Measurements from ENCODE around the gene TMEM132D.

The TMEM132D gene

DNA sequence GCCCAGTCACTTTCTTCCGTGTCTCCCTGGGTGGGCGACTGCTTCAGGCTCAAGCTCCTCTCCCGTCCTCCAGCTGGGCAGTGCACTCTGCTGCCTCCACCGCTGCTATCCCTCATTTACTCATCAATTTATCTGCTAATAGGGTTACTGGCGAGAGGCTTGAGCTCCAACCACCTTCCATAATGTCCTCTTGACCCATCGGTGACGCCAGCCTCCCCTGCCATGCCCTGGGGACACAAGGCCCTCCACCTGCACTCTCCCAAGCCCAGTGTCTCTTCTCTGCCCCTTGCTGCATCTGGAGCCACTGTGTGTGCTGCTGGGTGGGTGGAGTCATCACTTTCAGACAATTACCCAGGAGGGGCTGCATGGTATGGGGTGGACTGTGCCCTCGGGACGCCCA, 78.5 kb downstream of the TMEM132D start:
- DNase-seq (ENCODE audit: low read depth): no peak

DNA sequence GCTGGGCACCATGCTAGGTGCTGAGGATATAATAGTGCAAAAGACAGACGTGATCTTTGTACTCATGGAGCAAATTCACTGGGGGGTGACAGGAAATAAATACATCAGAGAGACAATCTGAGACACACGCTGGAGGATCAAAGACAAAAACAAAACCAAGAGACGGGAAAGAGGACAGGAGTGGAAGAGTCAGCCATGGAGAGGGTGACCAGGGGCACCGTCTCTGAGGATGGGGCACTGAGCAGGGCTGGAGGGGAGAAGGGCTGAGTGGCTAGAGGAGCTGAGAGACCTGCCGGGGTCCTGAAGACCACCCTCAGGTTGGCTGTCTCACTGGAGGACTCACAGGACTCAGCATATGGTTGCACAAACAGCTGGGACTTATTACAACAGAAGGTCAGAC, 81.9 kb downstream of the TMEM132D start:
- DNase-seq (ENCODE audit: low read depth): no peak

GRCh38 chr12:129819391-129819790, 84.4 kb downstream of the TMEM132D start:
- no peak for DNase-seq (ENCODE audit: low read depth)

GRCh38 chr12:129815846-129816245, 88.0 kb downstream of the TMEM132D start:
- no peak for DNase-seq (ENCODE audit: low read depth)

- no peak for DNase-seq (ENCODE audit: low read depth)
Measured at GRCh38 chr12:129811963-129812362, 91.9 kb downstream of the TMEM132D start.

- no peak for DNase-seq (ENCODE audit: low read depth)
Measured at GRCh38 chr12:129807136-129807535, 96.7 kb downstream of the TMEM132D start.

GRCh38 chr12:129791396-129791795, 112.4 kb downstream of the TMEM132D start:
- no peak for DNase-seq (ENCODE audit: low read depth)

GRCh38 chr12:129790930-129791329, 112.9 kb downstream of the TMEM132D start:
- DNase-seq (ENCODE audit: low read depth): no peak

DNA sequence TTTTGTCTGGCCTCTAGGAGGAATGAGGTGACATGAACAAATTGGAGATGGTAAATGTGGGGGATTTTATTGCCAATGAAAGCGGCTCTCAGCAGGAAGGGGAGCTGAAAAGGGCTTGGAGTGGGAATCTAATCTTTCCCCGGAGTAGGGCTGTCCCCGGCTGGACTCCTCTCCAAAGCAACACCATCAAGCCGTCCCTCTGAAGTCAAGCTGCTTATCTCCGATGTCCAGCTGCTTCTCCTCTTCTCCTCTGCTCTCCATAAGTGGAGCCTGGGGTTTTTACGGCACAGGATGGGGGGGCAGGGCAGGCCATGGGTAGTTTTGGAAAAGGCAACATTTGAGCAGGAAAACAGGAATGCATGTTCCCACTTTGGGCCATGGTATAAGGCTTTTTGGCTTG, 113.5 kb downstream of the TMEM132D start:
- no peak for DNase-seq (ENCODE audit: low read depth)

DNA sequence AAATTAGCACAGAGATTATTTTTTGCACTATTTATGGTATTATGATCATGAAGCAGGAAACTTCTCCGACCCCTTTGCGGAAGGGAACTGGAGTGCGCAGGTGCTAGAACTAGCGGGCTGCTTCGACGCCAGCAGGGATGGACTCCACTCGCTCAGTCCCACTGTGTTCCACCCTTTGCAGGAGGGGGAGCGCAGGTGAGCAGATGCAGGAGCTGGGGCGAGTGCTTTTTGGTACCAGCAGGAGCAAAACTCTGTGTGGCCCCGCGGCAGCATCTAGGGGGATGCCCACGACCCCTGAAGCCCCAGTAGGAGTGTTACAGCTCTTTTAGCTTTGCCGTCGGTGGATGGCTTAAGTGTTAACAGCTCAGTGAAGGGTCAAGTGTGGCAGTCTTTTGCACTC, 113.9 kb downstream of the TMEM132D start:
- no peak for DNase-seq (ENCODE audit: low read depth)

DNA sequence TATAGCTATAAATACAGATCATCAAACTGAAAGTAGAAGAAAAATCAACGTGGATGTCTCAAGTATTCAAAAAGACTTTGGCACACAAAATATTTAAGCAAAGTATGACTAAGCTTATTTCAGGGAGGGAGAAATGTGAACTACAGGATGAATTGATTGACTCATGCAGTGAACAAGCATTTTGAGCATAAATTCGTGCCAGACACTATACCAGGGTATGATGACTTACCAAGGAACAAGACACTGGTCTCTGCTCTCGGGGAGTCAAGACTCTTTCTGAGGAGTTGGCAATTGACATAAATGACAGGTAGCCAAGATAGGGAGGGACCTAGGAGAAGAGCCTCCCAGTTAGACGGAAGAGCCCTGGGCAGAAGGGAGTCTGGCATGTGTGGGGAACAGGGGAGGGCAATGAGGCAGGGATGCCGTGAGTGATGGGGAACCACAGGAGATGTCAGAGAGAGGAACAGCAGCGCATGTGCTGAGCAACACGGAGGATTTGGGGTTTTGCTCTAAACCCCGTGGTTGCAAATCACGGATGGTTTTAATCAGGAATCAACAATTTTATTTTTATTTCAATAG, 115.2 kb downstream of the TMEM132D start:
- DNase-seq (ENCODE audit: low read depth): no peak

DNA sequence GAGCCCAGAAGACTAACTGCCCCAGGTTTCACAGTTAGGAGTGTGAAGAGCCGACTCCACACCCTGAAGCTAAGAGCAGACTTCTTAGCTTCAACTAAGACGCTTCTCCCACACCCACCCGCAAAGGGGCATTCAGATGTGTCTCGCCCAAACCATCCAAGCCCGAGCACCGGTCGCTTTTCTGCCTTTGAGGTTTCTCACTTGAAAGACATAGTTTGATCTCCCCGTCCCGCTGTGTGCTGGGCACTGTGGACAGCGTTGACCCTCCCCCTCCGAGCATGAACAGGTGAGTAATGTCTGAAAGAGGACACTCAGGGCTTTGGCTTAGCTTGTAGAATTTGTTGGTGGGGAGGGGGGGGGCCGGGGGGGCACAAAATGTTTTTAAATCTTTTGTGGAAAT, 123.8 kb downstream of the TMEM132D start:
- DNase-seq (ENCODE audit: low read depth): no peak

DNA sequence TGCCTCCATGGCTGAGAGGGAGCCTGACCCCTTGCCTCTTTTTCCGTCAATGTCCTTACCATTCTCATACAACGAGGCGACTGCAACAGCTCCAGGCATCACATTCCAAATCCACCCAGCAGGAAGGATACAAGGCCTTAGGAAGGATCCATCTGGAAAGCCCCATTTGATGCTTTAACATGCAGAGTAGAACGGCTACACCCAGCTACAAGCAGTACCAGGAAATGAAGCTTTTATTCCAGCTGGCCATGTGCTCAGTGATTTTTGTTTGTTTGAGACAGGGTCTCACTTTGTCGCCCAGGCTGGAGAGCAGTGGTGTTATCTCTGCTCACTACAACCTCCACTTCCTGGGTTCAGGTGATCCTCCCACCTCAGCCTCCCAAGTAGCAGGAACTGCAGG, 124.8 kb downstream of the TMEM132D start:
- no peak for DNase-seq (ENCODE audit: low read depth)

GRCh38 chr12:129776977-129777667, 126.7 kb downstream of the TMEM132D start:
- no peak for DNase-seq (ENCODE audit: low read depth)

GRCh38 chr12:129772501-129773493, 131.0 kb downstream of the TMEM132D start:
- DNase-seq (ENCODE audit: low read depth): no peak

GRCh38 chr12:129771238-129771637, 132.6 kb downstream of the TMEM132D start:
- no peak for DNase-seq (ENCODE audit: low read depth)

GRCh38 chr12:129765719-129766118, 138.1 kb downstream of the TMEM132D start:
- DNase-seq (ENCODE audit: low read depth): no peak

- DNase-seq (ENCODE audit: low read depth): no peak
Measured at GRCh38 chr12:129762436-129762835, 141.4 kb downstream of the TMEM132D start.

DNA sequence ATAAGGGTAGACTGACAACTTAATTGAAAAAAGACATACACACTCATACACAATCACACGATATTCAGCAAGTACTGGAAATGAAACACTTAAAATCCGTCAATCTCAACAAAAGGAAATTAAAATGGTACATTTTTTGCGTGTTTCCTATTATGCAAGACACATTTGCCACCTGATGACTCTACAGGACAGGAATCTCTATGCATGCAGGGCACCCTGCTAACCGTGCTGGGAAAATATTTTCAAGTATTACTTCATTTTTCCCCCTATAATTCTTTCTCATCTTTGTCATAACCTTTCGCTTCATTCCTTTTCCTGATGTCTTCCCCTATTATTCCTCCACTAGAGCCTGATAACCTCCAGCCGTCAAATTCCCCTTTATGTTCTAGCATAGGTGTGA, 150.2 kb downstream of the TMEM132D start:
- DNase-seq (ENCODE audit: low read depth): no peak

GRCh38 chr12:129750421-129750820, 153.4 kb downstream of the TMEM132D start:
- DNase-seq (ENCODE audit: low read depth): no peak

GRCh38 chr12:129746318-129746717, 157.5 kb downstream of the TMEM132D start:
- no peak for DNase-seq (ENCODE audit: low read depth)

GRCh38 chr12:129729170-129729569, 174.7 kb downstream of the TMEM132D start:
- DNase-seq (ENCODE audit: low read depth): no peak

- no peak for DNase-seq (ENCODE audit: low read depth)
Measured at GRCh38 chr12:129727100-129727499, 176.7 kb downstream of the TMEM132D start.
